ENCODE measurements around the gene CCNI2. TPM values are rescaled to one million over a fixed set of nuclear protein-coding genes. Genes with fewer than 3 reads are reported as not detected.

Gene CCNI2
- total RNA-seq, 4 donors from 2014 or later, result not detected

GRCh38 chr5:132753135-132753987 lies 6.1 kb downstream of the CCNI2 start:
- H3K9me3 ChIP-seq, result no peaks in the 10 kb centered on the region
- H3K27me3 ChIP-seq, result no peaks in the 10 kb centered on the region
- TF ChIP-seq, protein P1, sequence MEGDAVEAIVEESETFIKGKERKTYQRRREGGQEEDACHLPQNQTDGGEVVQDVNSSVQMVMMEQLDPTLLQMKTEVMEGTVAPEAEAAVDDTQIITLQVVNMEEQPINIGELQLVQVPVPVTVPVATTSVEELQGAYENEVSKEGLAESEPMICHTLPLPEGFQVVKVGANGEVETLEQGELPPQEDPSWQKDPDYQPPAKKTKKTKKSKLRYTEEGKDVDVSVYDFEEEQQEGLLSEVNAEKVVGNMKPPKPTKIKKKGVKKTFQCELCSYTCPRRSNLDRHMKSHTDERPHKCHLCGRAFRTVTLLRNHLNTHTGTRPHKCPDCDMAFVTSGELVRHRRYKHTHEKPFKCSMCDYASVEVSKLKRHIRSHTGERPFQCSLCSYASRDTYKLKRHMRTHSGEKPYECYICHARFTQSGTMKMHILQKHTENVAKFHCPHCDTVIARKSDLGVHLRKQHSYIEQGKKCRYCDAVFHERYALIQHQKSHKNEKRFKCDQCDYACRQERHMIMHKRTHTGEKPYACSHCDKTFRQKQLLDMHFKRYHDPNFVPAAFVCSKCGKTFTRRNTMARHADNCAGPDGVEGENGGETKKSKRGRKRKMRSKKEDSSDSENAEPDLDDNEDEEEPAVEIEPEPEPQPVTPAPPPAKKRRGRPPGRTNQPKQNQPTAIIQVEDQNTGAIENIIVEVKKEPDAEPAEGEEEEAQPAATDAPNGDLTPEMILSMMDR (IDR thresholded peaks at IDR 0.05), result no peak
- no peak for TF ChIP-seq POLR2A (IDR thresholded peaks at IDR 0.05)
- no peaks in the 10 kb centered on the region for H3K36me3 ChIP-seq
- H3K27ac ChIP-seq, result no peak overlapping the region
- H3K4me1 ChIP-seq, result no peaks in the 10 kb centered on the region
- H3K4me3 ChIP-seq, result no peak overlapping the region
- intact Hi-C loops (cut with DNase I; ENCODE audit: low total_unique reads), result no loop called here
- no peak for DNase-seq

DNA sequence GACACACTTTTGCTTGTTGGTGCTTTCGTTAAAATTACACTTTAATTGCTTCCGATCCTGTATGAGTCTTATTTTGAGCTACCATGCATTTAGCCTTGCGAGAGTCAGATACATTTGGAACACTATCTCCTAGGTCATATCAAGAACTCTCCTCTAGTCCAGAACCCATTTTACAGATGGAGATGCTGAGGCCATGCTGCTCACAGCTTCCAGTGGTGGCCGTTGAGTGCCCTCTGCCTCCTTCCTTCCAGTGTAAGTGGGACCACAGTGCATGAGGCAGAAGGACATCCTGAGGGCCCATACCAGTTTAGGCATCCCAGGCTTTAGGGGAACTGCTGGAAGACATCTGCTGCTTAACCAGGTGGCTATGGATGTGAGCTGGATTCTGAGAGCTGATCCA lies 6.9 kb downstream of the CCNI2 start:
- Histone ChIP-seq H3K27me3 (no peaks in the 10 kb centered on the region), H3K4me1 (no peaks in the 10 kb centered on the region), H3K27ac (no peak overlapping the region), H3K36me3 (no peaks in the 10 kb centered on the region), H3K9me3 (no peaks in the 10 kb centered on the region), H3K4me3 (no peak overlapping the region)
- TF ChIP-seq, protein P1 (IDR thresholded peaks at IDR 0.05), result no peak
- TF ChIP-seq POLR2A (IDR thresholded peaks at IDR 0.05), result no peak
- intact Hi-C loops (cut with DNase I; ENCODE audit: low total_unique reads), result no loop called here
- DNase-seq, result no peak

GRCh38 chr5:132754947-132755346 lies 7.7 kb downstream of the CCNI2 start:
- DNase-seq, result no peak
- TF ChIP-seq, protein P1 (IDR thresholded peaks at IDR 0.05), result peak in 1 of 4 experiments; percentile 6
- TF ChIP-seq POLR2A (IDR thresholded peaks at IDR 0.05), result no peak
- H3K4me1 ChIP-seq, result no peaks in the 10 kb centered on the region
- intact Hi-C loops (cut with DNase I; ENCODE audit: low total_unique reads), result no loop called here
- H3K36me3 ChIP-seq, result no peaks in the 10 kb centered on the region
- no peaks in the 10 kb centered on the region for H3K9me3 ChIP-seq
- no peak overlapping the region for H3K27ac ChIP-seq
- no peaks in the 10 kb centered on the region for H3K27me3 ChIP-seq
- H3K4me3 ChIP-seq, result no peak overlapping the region

DNA sequence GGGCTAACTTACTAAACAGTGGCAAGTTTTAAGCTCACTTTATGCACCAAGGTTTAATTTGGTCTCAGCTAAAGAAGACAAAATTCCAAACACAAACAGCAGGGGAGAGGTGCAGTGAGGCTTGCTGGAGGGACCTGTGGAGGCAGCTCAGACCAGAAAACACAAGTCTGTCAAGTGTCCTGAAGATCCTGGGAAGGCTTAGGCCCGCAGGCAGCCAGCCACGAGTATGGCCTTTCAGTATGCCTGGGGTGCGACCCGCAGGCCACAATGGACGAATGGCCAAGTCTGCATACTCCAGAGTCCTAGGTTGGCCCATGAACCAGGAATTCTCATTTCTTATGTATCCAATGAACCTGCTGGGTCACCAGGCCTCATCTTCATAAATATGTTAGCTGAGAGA lies 9.3 kb downstream of the CCNI2 start:
- intact Hi-C loops (cut with DNase I; ENCODE audit: low total_unique reads), result no loop called here
- no peaks in the 10 kb centered on the region for H3K9me3 ChIP-seq
- no peak overlapping the region for H3K27ac ChIP-seq
- no peaks in the 10 kb centered on the region for H3K27me3 ChIP-seq
- no peaks in the 10 kb centered on the region for H3K4me1 ChIP-seq
- TF ChIP-seq, protein P1 (IDR thresholded peaks at IDR 0.05), result no peak
- no peak for TF ChIP-seq POLR2A (IDR thresholded peaks at IDR 0.05)
- no peak overlapping the region for H3K4me3 ChIP-seq
- no peak for DNase-seq
- H3K36me3 ChIP-seq, result no peaks in the 10 kb centered on the region

DNA sequence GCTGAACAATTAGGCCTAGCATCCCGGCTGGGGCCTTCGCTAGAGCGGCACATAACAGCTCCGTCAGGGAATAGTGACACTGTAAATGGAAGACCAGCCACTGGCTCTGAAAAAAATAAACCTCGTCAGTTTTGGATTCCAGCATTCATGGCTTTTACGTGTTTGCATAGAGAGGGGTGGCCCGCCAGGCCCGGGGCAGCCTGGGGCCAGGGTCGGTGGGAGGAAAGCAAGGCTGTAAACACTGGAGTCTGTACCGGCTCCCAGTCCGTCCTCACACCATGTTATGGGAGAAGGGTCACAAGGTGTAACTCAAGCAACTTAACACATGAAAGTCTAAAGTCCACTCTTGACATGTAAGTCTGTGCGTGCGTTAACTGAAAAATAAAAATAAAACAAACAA lies 11.2 kb downstream of the CCNI2 start:
- no peaks in the 10 kb centered on the region for H3K36me3 ChIP-seq
- no peak overlapping the region for H3K27ac ChIP-seq
- H3K27me3 ChIP-seq, result no peaks in the 10 kb centered on the region
- H3K4me1 ChIP-seq, result no peaks in the 10 kb centered on the region
- no peaks in the 10 kb centered on the region for H3K9me3 ChIP-seq
- intact Hi-C loops (cut with DNase I; ENCODE audit: low total_unique reads), result no loop called here
- no peak for TF ChIP-seq POLR2A (IDR thresholded peaks at IDR 0.05)
- TF ChIP-seq, protein P1 (IDR thresholded peaks at IDR 0.05), result no peak
- no peak overlapping the region for H3K4me3 ChIP-seq
- no peak for DNase-seq

Data from uterus (tissue), 4 donors.